NCI-H1417 (cell line): ENCODE data around the gene DCBLD2.
A peak's percentile ranks its signal among the peaks of the same experiment; 100 is the strongest.

ENCODE experiments used
- DNase-seq, 3 experiments: peaks; one replicate each; lab custom pipeline; 2025; lab: John Stamatoyannopoulos, UW

Gene DCBLD2, protein sequence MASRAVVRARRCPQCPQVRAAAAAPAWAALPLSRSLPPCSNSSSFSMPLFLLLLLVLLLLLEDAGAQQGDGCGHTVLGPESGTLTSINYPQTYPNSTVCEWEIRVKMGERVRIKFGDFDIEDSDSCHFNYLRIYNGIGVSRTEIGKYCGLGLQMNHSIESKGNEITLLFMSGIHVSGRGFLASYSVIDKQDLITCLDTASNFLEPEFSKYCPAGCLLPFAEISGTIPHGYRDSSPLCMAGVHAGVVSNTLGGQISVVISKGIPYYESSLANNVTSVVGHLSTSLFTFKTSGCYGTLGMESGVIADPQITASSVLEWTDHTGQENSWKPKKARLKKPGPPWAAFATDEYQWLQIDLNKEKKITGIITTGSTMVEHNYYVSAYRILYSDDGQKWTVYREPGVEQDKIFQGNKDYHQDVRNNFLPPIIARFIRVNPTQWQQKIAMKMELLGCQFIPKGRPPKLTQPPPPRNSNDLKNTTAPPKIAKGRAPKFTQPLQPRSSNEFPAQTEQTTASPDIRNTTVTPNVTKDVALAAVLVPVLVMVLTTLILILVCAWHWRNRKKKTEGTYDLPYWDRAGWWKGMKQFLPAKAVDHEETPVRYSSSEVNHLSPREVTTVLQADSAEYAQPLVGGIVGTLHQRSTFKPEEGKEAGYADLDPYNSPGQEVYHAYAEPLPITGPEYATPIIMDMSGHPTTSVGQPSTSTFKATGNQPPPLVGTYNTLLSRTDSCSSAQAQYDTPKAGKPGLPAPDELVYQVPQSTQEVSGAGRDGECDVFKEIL

GRCh38 chr3:98901392-98902350, at the start of gene DCBLD2:
Gene DCBLD2 (minus strand): TSS chr3:98901695. CDS start chr3:98901326, 369 bp downstream.
- DNase-seq = peak; percentile 96 to 99 (median 97)

GRCh38 chr3:98945666-98946065, 44.2 kb upstream of the DCBLD2 start:
- no peak for DNase-seq

DNA sequence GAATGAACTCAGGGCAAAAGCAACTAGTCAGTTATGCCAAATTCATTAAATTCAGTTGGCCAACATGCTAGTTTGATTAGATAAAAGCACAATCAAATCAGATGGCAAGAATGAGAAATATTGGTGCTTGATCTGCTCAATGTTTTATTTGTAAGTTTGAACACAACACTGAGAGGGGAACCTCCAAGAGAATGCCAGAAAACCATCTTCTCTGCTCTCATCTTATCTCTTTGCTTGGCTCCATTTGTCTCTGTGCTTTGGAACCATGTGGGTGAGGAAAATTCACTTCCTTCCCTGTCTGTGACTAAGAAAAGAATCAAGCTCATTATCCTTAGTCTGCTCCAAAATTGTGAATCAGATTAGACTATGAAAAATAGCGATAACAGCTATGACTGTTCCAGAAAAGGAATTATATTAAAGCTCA, 43.6 kb upstream of the DCBLD2 start:
- no peak for DNase-seq

GRCh38 chr3:98930413-98930812, 28.9 kb upstream of the DCBLD2 start:
- no peak for DNase-seq

DNA sequence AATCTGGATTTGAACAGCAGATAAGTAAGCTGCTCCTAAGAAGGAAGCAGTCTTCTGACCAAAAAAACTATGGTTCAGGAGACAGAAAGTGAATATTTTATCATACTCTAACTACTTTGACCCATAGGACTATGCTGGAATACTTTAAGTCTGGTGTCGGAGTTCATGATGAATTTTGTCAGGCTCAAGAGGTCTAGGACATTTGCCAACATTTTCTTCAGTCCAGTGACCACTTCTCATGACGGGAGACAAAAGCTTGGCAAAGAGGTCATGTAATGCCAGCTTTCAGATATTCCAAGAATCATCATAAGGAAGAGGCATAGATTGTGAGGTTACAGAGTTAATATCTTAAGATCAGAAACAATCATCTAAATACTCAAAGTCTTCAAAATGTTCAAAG, 20.5 kb upstream of the DCBLD2 start:
- peak in 1 of 3 experiments; percentile 10 for DNase-seq

DNA sequence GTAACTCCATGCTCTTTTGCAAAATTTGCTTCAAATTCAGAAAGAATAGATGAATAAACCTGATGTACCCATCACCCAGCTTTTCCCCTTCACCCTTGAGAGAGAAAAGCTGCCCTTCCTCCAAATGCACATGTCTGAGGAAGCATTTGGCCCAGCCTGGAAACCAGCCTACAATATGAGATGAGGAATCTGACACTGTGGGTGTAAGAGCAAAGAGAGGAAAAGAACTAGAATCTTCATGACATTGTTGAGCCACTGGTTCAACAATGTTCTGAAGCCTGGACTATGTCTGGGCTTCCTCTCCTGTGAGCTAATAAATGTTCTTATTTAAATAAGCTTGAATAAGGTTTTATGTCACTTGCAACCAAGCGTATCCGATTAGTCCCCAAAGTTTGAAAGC, 18.7 kb upstream of the DCBLD2 start:
- DNase-seq = no peak

DNA sequence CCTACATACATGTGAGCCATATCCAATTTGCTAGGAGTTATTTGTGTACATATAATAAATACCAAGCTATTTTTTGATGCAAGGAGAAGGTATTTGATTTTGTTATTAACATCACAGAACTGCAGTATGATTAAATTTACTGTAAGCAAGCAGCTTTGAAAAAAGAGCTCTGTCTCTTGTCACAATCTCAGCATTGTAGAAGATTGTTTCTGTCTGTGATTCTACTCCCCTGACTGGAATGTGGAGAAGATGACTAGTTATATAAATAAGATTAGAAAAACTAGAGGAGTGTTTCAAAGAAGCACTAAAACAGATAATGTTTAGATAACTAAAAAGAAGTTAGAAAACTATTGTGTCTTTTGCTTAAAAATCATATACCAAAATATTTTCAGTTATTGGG, 17.1 kb upstream of the DCBLD2 start:
- DNase-seq = no peak

DNA sequence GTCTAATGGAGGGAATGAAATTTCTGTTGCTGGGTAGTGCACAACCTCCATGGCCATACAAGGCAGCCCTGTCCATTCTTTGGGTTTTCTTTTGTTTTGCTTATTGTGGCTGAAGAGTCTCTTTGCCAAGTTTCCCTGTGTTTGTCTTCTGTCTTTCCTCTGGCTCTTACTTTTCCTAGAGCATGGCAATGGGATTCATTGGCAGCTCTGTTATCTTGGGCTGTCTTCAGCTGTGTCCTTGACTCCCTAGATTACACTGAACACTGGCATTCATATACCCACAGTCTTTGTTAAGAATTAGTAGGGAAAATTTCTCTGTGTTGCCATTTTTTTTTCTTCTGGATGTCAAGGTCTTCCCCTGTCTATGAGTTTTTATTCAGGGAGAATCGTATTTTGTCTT, 16.1 kb upstream of the DCBLD2 start:
- no peak for DNase-seq

- peak in 2 of 3 experiments; percentile 4 to 38 for DNase-seq
Observed at GRCh38 chr3:98914210-98915080, 12.9 kb upstream of the DCBLD2 start.

GRCh38 chr3:98912448-98912847, 11.0 kb upstream of the DCBLD2 start:
- no peak for DNase-seq

- DNase-seq = no peak
Observed at GRCh38 chr3:98906230-98906629, 4.7 kb upstream of the DCBLD2 start.

- DNase-seq = no peak
Observed at GRCh38 chr3:98903705-98904481, 2.4 kb upstream of the DCBLD2 start.

DNA sequence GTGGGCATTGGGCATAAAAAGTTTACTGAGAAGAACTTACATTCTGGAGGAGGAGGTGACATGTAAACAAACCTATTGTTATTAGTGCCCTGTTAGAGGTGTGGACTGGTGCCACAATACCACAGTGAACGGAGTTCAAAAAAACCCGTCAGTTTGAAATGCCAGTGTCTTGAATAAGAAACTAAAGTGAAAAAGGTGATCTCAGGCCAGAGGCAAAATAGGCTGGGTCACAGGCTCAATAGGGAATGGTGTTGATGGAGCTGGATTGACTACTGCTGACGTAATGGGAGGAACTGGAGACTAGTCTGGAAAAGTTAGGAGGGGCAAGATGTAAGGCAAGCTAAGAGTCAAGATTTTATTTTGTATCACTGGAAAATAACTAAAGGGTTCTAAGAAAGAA, 1.6 kb upstream of the DCBLD2 start:
- no peak for DNase-seq

GRCh38 chr3:98902351-98902740, 851 bp upstream of the DCBLD2 start:
- DNase-seq = peak in 1 of 3 experiments; percentile 62

- DNase-seq = peak in 2 of 3 experiments; percentile 52 to 87
Observed at GRCh38 chr3:98901119-98901391, 440 bp downstream of the DCBLD2 start.

DNA sequence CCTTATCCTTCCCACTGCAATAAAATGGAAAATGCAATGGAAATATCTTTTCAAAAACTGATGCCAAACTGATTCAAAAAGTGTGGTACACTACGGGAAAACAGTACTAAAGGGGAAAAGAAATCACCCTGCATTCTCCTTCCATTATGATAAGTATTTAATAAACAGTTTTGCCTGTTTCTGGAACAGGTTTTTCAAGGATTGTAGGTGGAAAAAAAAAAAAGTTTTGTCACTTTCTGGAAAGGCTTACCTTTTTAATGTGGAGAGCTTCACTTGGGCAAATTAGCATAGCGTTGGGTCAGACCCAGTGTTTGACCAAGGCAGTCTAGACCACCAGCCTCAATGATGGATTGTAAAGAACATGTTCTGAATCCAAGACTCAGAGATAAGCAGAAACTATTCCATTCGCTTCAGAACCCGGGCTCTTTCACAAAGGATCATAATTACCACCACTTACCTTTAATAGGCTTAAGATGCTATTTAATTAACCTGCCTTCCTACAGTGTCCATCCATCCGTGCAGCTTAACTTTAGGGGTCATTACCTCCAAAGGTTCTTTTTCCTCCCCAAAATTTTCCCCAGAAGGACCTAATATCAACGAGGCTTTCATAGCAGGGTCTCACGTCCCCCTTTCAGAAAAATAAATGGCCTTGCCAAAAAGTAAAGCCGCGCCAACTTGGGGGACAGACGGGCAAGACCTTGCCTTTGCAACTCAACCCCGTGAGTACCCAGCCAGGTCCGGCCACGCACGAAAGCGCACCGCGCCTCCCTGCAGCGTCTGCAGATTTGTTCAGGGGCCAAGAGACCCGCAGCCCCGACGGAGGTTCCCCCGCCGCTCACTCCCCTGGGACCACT, 1.0 kb downstream of the DCBLD2 start:
- peak in 1 of 3 experiments; percentile 74 for DNase-seq

- DNase-seq = no peak
Observed at GRCh38 chr3:98897701-98898100, 3.8 kb downstream of the DCBLD2 start.

DNA sequence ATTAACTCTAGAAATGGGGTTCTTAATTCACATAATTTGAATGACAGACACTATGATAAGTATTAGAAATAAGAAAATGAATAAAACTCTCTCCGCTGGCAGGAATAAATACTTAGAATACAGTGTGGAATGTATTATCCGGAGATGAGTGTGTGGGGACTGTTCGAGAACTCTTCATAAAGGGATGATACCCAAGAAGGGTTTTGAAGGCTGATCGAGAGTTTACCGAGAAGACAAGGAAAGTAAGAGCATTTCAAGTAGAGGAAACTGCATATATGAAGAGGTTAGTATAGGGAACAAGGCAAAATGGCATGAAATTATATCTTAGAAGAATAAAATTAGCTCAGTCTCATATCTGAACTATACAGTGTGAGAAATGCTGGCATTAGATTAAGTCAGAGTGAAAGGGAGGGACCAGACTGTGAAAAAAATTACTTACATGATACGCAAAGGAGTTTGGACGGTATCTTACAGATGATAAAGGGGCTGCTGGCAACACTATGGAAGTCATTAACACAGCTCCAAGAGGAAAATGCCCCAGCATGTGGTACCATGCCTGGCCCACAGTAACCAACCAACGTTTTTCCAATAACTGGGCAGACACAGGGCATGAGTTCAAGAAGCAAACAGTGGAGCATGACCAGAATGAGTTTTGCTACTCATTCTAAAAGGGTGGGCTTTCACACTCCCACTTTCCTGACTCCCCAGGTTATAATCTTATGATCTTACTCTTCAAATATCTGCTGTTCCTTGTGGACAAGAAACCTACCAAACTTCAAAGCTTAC, 6.5 kb downstream of the DCBLD2 start:
- DNase-seq = no peak

DNA sequence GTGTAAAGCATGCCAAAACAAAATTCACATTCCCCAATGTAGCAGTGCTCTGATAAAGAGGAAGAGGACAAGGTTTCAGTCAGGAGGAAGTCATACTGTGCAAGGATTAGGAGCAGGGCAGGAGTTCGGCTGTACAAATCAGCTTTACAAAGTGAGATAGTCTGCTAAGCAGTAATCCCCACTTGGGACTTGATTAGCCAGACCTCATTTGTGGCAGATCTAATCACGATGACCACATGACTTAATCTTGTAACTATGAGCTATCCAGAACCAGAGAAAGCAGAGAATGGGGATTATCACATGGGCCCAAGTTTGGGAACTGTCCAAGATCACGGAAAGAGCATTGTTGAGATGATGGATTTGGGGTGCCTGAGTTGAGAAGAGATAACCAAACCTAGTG, 7.8 kb downstream of the DCBLD2 start:
- no peak for DNase-seq
